GM18507 (cell line): ENCODE measurements around the gene ARHGAP33.

Experiments used
- DNase-seq: peaks from one replicate; pipeline ENCODE4 v3.0.0; 2011; ENCODE audit warnings: low read depth; ENCODE audit not compliant: insufficient read length; ENCODE audit errors: extremely low spot score
- FAIRE-seq: peaks from 2 replicates; lab custom pipeline; 2011; peaks lifted over from hg19 to GRCh38; lab: Jason Lieb, UNC

ARHGAP33 gene

DNA sequence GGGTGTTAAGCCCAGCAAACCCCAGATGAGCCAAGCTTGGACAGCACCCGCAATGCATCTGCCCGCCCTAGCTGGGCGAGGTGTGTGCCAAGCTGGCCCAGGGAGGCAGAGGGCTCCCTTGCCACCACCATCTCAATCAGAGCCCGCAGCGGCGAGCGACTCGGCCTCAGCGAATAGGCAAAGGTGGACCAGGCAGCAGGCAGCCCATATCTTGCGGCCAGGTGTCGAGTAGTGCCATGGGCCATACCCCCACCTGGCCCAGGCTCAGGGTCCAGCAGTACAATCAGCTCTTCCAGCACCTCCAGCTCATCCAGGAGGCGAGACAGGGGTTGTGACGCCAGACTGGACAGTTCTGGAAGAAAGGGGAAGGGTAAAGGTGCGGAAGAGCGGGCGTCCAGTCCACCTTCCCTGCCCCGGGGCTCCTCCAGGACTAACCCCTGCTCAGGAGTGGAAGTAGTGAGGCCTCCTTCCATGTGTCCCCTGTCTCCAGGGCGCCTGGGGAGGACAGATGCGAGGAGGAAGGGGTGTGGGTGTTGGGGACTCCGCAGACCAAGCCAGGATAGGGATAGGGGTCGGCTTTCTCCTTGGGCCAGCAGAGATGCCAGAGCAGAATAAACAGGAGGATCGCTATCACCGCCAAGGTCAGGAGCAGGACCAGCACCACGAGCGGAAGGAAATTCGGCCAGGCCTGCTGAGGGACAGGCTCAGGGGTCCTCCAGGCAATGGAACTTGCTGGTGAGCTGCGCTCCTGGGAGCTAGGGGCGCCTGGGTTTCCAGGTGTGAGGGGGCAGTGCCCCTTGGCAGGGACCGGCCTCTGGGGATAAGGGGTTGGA is 35.9 kb upstream of the ARHGAP33 start:
- DNase-seq, result no peak
- no peak for FAIRE-seq

DNA sequence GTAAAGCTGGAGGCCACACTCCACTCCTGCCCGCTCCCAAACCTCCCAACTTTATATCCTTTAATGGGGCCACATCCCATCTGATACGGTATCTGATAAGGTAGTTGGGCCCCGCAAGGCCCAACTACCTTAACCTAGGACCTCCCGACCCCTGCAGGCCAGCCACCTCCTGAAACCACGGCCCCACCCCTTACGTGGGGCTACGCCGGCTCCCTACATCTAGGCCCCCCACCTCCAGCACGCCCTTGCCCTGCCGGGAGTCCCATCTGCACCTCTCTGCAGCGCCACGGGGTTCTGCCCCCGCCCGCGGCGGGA is 35.3 kb upstream of the ARHGAP33 start:
- DNase-seq (no peak), FAIRE-seq (no peak)

- DNase-seq (peak; percentile 90), FAIRE-seq (peak; percentile 93)
Measured at GRCh38 chr19:35740423-35741202, 34.8 kb upstream of the ARHGAP33 start.

- DNase-seq (no peak), FAIRE-seq (no peak)
Measured at GRCh38 chr19:35741203-35741515, 34.2 kb upstream of the ARHGAP33 start.

GRCh38 chr19:35742121-35742724 is 33.1 kb upstream of the ARHGAP33 start, which contains the start of gene IGFLR1:
TSS of gene IGFLR1 (minus strand) at chr19:35742452. CDS start at chr19:35741180, 1,272 bp downstream.
- peak; percentile 32 for DNase-seq

DNA sequence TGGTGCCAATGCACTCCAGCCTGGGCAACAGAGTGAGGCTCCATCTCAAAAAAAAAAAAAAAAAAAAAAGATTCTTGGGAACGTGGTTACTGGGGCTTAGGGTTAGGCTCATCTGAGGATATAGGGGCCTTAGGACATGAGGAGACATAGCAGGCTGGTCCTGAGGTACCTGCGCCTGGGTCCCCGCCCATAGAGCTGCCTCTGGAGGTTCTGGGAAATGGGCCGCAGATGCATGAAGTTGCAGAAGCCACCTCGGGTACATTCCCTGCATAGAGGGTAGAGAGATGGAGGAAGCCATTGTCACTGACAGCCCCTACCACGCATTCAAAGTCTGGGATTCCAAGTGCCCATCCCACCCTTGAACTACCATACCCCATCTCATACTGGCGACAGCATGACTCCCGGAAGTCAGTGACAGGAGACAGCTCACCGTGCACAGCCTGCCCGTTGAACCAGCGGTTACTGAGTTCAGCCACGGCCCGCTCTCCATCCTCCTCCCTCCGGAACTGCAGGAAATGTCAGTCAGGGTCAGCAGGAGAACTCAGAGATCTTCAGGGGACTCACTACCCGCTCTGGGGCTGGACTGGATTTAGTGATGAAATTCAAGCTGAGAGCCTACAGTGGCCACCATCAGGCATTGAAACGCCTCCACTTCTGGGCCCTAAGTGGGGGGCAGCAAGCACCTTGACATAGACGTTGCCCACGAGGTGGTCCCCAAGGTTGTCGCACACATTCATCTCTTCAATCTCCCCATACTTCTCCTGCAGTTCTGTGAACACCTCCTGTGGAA is 31.5 kb upstream of the ARHGAP33 start:
- FAIRE-seq, result no peak
- no peak for DNase-seq

More at GRCh38 chr19:35742121-35742724, 33.1 kb upstream of the ARHGAP33 start, which contains the start of gene IGFLR1:
- FAIRE-seq, result peak; percentile 95

DNA sequence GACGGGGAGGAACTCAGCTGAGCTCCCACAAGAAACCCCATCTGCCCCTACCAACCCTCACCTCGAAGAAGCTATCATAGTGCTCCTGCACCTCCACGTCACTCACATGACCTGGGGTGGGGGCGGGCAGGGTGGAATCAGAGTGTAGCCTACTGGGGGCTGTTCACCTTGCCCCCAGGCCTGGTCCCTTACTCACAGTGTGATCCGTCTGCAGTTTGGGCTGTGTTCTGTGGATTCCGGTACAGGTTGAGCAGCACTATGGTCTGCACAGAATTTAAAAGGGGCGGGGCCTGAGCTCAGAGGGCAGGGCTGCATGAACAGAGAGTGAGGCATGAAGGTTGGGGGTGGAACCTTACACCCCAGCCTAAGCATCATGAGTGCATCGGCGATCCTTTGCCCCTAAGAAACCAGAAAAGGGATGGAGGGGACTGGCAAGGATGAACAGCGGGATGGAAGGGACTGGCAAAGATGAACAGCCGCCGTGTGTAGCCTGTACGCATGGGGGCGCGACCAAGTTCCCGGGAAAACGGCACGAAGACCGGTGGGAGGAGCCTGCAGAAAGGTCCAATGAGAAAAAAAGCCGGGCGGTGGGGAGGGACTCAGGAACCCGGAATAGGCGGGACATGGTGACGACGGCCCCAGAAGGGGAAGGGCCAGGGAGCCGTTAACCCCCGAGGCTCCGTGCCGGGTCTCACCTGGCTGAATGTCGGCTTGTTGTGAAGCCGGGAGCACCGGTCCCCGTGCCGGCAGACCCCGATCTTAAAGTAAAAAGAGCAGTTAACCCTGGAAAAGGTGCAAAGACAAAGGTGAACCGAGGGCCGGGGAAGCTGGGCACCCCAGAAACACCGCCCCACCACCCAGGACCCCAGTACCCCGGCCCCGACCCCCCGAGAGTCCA is 30.7 kb upstream of the ARHGAP33 start:
- no peak for DNase-seq
- peak; percentile 92 for FAIRE-seq

- peak; percentile 84 for DNase-seq
- FAIRE-seq, result peak; percentile 99
Measured at GRCh38 chr19:35745328-35746086, 29.9 kb upstream of the ARHGAP33 start, which contains the start of the genes PSENEN and U2AF1L4. TSS of gene PSENEN (plus strand) at chr19:35745651. CDS start at chr19:35745931, 280 bp downstream. TSS of gene U2AF1L4 (minus strand) at chr19:35745418. CDS start at chr19:35745391, 27 bp downstream.

- no peak for DNase-seq
- FAIRE-seq, result no peak
Measured at GRCh38 chr19:35746087-35746462, 29.3 kb upstream of the ARHGAP33 start.

DNA sequence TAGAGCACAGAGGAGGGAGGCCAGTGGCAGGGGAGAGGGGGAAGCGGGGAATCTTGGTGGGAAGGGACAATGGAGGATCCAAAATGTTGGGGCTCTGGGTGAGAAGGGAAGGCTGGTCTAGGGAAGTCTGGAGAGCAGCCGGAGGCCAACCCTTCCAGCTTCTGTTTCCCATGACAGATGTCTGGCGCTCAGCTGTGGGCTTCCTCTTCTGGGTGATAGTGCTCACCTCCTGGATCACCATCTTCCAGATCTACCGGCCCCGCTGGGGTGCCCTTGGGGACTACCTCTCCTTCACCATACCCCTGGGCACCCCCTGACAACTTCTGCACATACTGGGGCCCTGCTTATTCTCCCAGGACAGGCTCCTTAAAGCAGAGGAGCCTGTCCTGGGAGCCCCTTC is 28.8 kb upstream of the ARHGAP33 start:
- FAIRE-seq, result no peak
- no peak for DNase-seq

- FAIRE-seq, result peak; percentile 99
- peak; percentile 83 for DNase-seq
Measured at GRCh38 chr19:35748106-35749020, 27.0 kb upstream of the ARHGAP33 start, which contains the start of gene LIN37. TSS of gene LIN37 (plus strand) at chr19:35748576. CDS start at chr19:35748725, 149 bp downstream.

DNA sequence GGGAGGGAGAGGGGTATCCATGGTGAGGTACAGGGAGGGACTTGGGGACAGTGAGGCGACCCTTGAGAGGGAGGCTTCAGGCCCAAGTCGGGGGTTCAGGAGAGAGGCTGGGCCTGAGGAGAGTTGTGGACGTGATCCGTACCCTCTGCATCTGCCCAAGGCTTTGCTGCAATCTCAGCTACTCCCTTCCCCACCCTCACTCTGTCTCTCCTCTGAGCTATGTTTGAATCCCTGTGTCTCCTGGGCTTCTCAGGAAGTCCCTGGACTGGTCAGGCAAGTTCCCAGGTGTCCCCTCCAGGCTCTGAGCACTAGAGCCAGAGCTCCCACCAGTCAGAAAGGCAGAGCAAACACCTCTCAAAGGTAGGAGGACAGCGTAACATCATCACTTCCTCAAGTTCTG is 25.2 kb upstream of the ARHGAP33 start:
- FAIRE-seq (no peak), DNase-seq (no peak)

GRCh38 chr19:35751839-35752745 is 23.3 kb upstream of the ARHGAP33 start:
- FAIRE-seq, result no peak

GRCh38 chr19:35752746-35753350 is 22.5 kb upstream of the ARHGAP33 start:
- FAIRE-seq (no peak), DNase-seq (no peak)

More at GRCh38 chr19:35751839-35752745, 23.3 kb upstream of the ARHGAP33 start:
- DNase-seq, result no peak

DNA sequence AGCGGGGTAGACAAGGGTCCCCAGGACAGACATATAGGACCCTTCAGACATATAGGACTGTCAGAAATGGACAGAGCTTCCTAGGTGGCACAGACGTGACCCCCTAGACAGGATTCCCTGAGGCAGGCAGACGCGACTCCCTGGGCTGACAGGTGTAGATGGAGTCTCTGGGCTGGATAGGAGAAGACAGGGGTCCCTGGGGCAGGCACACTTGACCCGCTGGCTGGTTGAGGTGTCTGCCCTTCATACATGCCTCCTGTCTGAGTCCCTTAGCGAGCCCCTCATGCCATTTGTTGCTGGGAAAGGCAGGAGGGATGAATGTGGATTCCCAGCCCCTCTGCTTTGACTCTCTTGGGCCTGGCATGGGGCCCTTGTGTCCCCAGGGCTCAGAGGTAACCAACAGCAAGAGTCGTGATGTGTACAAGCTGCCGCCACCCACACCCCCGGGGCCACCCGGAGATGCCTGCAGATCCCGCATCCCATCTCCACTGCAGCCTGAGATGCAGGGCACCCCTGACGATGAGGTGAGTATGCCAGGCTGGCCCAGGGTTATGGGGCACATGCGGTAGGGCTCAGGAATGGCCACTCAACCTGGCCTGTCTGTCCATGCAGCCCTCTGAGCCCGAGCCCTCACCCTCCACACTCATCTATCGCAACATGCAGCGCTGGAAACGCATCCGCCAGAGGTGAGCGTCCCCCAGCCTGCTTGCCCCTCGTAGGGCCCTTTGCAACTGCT is 21.6 kb upstream of the ARHGAP33 start:
- no peak for FAIRE-seq
- DNase-seq, result no peak
